Immature natural killer cell (primary cell): ENCODE measurements around the gene GRIK4. TPM values are rescaled to one million over a fixed set of nuclear protein-coding genes. Genes with fewer than 3 reads are reported as not detected.

ENCODE experiments used
- DNase-seq, 3 donors: peaks; one replicate each; pipeline ENCODE4 v3.0.0; 2022; ENCODE audit warnings: mixed read lengths in 1 of 3
- H3K27ac Mint-ChIP-seq, 6 donors: one replicate each; pipeline ENCODE4 v1.8.0; 2020; ENCODE audit warnings: mixed read lengths in 6 of 6, mild to moderate bottlenecking in 5 of 6, inconsistent platforms in 4 of 6, moderate library complexity in 3 of 6
- H3K27me3 Mint-ChIP-seq, 3 donors: one replicate each; pipeline ENCODE4 v1.8.0; 2020 to 2021; ENCODE audit warnings: low read depth in 3 of 3, mild to moderate bottlenecking in 3 of 3, mixed read lengths in 3 of 3, moderate library complexity in 3 of 3, inconsistent platforms in 1 of 3
- H3K36me3 Mint-ChIP-seq, 3 donors: one replicate each; pipeline ENCODE4 v1.8.0; 2020; ENCODE audit warnings: mixed read lengths in 3 of 3, inconsistent platforms in 2 of 3, mild to moderate bottlenecking in 2 of 3
- H3K4me1 Mint-ChIP-seq, 2 donors: one replicate each; pipeline ENCODE4 v1.8.0; 2020; ENCODE audit warnings: inconsistent platforms in 2 of 2, mild to moderate bottlenecking in 2 of 2, mixed read lengths in 2 of 2, moderate library complexity in 1 of 2
- H3K4me3 Mint-ChIP-seq, 5 donors: one replicate each; pipeline ENCODE4 v1.8.0; 2020; ENCODE audit warnings: mild to moderate bottlenecking in 5 of 5, mixed read lengths in 5 of 5, inconsistent platforms in 3 of 5, moderate library complexity in 3 of 5
- H3K9me3 Mint-ChIP-seq, 6 donors: one replicate each; pipeline ENCODE4 v1.8.0; 2020; ENCODE audit warnings: mild to moderate bottlenecking in 6 of 6, mixed read lengths in 6 of 6, inconsistent platforms in 4 of 6, moderate library complexity in 3 of 6
- polyA plus RNA-seq, 3 donors: library from polyadenylated mRNA; unstranded; fragments of 300-500 nt; fragmentation: Illumina TruSeq; gene quantifications; one replicate each; pipeline ENCODE4 v1.2.3, GENCODE V29; 2021

GRIK4 gene
- polyA plus RNA-seq, 3 donors from 2014 or later: 0.85 to 3.6 (median 2.0) TPM

DNA sequence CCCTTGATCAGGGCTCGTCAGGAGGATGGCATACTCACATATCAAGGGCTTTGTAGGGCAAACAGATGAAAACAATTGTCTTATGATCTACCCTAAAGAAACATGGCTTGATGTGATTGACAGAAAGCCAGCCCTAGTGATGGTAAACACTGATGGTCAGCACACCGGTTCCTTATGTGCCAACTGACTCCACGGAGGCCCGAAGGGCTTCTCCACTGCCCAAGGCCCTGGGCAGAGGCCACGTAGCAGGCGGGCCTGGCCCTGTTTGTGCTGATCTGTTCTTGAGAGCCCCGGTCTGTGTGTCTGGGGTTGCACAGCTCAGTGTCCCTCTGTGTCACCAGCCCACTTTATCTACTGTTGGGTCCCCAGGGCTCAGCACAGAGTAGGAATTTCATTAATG, 115.2 kb downstream of the GRIK4 start:
- Mint-ChIP-seq H3K27me3 (peaks cover 0 to 5% (median 0%) of the 10 kb centered on the region in 3 donors), H3K9me3 (no peaks in the 10 kb centered on the region), H3K27ac (no peak overlapping the region), H3K36me3 (no peaks in the 10 kb centered on the region), H3K4me3 (no peak overlapping the region), H3K4me1 (peaks cover 18 to 35% of the 10 kb centered on the region in 2 donors)
- no peak for DNase-seq

DNA sequence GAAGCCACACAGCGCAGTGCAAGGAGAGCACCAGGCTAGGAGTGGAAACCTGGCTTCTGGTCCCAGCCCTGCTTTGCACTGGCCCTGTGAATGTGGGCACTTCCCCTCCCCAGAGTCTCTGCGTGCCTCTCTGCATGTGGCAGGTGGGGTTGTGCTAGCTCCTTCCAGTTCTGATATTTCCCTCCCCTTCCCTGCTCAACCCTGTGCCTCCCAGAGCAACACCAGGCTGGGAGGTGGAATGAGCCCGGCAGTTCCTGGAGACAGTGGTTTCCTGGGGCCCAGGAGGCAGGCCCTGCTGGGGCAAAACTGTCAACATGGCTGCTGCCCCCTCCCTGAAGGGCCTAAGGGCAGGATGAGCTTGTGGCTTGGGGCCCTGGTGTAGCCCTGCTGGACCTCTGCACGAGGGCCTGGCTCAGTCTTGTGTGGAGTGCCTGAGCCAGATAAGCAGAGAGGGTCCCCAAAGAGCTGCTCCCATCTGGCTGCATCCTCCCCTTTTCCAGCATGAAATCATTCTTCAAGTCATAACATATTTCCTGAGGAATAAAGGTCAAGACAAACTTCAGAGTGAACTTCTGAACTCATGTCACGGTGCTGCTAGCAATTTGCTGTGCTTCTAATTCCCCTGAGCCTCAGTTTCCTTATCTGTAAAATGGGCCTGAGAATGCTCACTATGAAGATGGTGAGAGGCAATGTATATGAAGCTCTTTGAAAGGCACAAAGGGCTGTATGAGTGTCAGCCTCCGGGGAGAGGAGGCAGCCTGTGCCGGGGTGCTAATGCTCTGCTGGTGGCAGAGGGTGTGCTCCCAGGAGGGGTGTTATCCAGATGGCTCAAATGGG, 116.0 kb downstream of the GRIK4 start:
- H3K27ac Mint-ChIP-seq: peak overlapping the region in 2 of 6 donors; percentile 36 to 50
- peaks cover 0 to 5% (median 3%) of the 10 kb centered on the region in 3 donors for H3K27me3 Mint-ChIP-seq
- no peaks in the 10 kb centered on the region for H3K36me3 Mint-ChIP-seq
- DNase-seq: no peak
- H3K4me1 Mint-ChIP-seq: peaks cover 12 to 28% of the 10 kb centered on the region in 2 donors
- no peaks in the 10 kb centered on the region for H3K9me3 Mint-ChIP-seq
- no peak overlapping the region for H3K4me3 Mint-ChIP-seq

DNA sequence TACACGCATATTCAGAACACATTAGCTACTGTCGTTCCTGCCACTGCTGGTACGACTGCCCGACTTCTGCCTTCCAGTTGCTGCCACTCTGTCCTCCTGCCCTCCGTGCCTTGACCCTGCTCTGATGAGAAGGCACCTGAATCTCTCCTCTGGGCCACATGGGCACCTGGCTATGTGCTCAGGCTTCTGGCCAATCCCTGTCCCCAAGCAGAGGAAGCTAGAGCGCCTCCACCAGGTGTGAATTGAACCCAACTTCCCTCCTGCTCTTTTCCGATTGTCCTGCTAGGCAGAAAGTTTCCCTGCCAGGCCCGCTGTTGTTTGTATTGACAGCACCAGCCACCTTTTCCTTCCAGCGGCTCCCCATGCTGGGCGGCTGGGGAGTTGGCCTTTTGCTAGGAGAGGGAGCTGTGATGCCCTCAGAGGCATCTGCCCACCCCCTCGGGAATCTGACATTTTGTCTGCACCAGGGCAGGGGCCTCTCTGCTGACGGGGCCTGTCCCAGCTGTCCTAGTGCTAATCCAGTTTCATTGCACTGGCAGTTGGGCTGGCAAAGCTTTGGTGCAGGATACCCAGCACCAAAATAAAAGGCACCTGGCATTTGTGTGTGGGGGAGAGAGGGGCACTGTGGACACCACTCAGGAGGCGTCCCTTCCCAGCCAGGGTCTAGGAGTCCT, 118.0 kb downstream of the GRIK4 start:
- peak overlapping the region in 1 of 6 donors; percentile 65 for H3K27ac Mint-ChIP-seq
- H3K36me3 Mint-ChIP-seq: no peaks in the 10 kb centered on the region
- H3K9me3 Mint-ChIP-seq: no peaks in the 10 kb centered on the region
- H3K4me1 Mint-ChIP-seq: peaks cover 6 to 26% of the 10 kb centered on the region in 2 donors
- DNase-seq: no peak
- H3K27me3 Mint-ChIP-seq: peaks cover 0 to 4% (median 2%) of the 10 kb centered on the region in 3 donors
- H3K4me3 Mint-ChIP-seq: no peak overlapping the region

DNA sequence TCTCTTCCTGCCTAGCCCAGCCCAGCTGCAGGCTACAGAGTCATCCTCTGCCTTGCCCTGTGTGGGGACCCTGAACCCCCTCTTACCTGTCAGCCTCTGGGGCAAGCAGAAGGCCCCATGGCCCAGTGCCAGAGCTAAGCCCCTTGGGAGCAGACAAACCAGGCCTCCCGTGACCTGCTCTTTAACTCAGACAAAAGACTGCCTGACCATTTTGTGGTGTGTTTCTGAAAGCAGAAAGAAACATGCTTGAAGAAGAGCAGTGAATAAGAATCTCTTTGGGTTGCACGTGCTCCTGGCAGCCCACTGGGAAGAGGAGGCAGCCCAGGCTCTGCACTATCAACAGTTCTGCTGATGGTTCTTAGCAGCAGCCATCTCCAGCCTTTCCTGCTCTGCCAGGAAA, 118.6 kb downstream of the GRIK4 start:
- Mint-ChIP-seq H3K4me3 (no peak overlapping the region), H3K36me3 (no peaks in the 10 kb centered on the region), H3K27ac (no peak overlapping the region), H3K4me1 (peaks cover 6 to 26% of the 10 kb centered on the region in 2 donors), H3K27me3 (peaks cover 0 to 4% (median 2%) of the 10 kb centered on the region in 3 donors), H3K9me3 (no peaks in the 10 kb centered on the region)
- DNase-seq: no peak

DNA sequence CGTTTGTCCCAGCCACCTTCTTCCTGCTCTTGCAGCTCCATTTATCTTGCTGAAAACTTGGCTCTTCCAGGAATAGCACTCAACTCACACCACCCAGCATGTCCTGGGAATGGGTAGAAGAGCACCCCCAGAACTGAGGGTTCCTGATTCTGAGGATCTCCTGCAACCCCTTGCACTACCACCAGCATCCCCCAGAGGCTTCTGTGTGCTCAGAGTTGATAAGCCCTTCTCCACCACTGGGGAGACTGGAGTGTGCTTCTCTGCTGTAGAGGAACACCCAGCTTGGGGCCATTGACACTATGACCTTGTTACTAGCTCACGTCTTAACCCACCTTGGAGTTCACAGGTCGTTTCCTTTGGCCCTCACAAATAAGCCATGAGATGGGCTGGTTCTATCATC, 121.0 kb downstream of the GRIK4 start:
- Mint-ChIP-seq H3K36me3 (no peaks in the 10 kb centered on the region), H3K27ac (no peak overlapping the region), H3K27me3 (peaks cover 0 to 10% (median 2%) of the 10 kb centered on the region in 3 donors), H3K9me3 (no peaks in the 10 kb centered on the region), H3K4me1 (peaks cover 6 to 22% of the 10 kb centered on the region in 2 donors), H3K4me3 (no peak overlapping the region)
- DNase-seq: no peak

DNA sequence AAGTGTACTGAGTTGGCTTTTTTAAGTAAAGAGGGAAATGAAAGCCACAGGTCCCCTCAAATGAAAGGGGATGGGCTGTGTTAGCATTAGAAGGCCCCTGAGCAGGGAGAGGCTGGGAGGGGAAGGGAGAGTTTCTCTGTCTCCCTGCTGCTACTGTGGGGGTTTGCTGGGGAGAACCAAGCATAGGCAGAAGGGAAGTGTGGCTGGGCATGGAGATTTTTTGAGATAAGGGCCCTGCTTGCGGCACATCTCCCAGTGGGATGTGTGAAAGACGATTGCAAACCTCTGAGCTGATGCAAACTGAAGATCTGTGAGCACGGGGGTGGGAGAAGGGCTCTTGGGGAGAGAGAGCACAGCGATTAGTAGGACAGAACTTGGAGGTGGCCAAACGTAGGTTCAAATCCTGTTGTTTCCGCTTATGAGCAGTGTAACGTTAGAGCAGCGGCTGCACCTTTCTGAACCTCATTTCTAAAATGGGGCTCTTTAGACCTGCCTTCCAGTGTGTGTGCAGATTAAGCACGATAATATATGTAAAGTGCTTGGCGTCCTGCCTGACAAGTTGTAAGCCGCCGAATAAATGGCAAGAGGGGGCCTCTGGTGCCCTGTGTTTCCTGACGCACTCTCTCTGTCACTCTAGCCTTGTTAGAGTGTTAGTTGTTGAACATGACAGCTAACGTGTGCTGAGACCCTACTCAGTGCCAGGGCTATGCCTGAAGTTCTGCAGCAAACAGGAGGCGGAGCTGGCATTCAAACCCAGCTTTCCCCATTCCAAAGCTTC, 122.3 kb downstream of the GRIK4 start:
- Mint-ChIP-seq H3K36me3 (no peaks in the 10 kb centered on the region), H3K27ac (peak overlapping the region in 1 of 6 donors; percentile 25), H3K27me3 (peaks cover 0 to 12% (median 2%) of the 10 kb centered on the region in 3 donors), H3K4me1 (peaks cover 2 to 16% of the 10 kb centered on the region in 2 donors), H3K9me3 (no peaks in the 10 kb centered on the region), H3K4me3 (no peak overlapping the region)
- DNase-seq: no peak

DNA sequence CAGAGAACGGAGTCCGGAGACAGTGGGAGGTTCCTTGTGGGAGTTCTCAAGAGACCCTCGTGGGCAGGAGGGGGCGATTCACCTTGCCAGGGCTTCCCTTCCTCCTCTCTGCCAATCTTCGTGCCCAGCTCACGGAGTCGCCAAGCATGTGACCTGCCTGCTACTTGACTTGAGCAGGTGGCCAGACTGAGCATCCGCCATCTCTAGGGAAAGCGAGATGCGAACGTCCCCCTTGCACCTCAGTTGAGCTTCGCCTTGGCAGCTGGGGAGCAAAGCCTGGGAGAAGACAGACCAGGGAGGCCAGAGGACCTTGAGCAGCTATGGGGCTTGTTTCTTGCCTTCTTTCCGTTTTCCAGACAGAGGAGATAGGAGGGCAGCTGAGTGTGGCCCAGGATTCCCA, 123.2 kb downstream of the GRIK4 start:
- Mint-ChIP-seq H3K4me1 (peaks cover 0 to 10% of the 10 kb centered on the region in 2 donors), H3K9me3 (no peaks in the 10 kb centered on the region), H3K4me3 (no peak overlapping the region), H3K27me3 (peaks cover 0 to 12% (median 3%) of the 10 kb centered on the region in 3 donors), H3K27ac (no peak overlapping the region), H3K36me3 (no peaks in the 10 kb centered on the region)
- no peak for DNase-seq

DNA sequence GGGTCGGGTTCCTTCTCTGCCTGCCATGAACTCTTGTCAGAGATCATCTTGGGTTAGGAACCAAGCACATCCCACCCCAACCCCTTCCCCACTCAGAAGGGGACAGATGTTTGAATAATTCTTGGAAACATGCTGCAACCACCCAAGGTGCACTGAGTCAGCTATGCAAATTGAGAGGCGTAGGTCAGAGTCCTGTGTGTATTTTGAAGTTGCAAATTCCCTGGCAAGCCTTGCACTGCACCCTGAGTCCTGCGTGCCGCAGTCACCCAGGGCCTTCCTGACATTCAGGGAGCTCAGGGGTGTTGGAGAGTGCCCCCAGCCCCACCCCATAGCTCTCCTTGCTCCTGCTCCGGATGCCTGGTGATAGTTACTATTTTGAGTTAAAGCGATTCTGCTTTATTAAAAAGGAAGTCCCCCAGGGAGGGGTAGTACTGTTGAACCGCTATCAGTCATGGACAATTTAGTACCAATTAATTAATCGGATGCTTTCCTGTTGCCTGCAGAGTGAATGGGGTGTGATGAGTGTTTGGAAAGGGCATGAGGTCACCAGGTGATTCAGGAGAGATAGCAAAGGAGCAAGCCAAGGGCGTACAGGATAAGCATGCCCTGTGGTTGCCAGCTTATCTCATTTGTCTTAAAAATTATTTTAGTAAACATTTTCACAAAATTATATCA, 123.7 kb downstream of the GRIK4 start:
- H3K36me3 Mint-ChIP-seq: no peaks in the 10 kb centered on the region
- DNase-seq: no peak
- H3K4me1 Mint-ChIP-seq: peaks cover 0 to 10% of the 10 kb centered on the region in 2 donors
- peaks cover 0 to 12% (median 3%) of the 10 kb centered on the region in 3 donors for H3K27me3 Mint-ChIP-seq
- H3K9me3 Mint-ChIP-seq: no peaks in the 10 kb centered on the region
- no peak overlapping the region for H3K27ac Mint-ChIP-seq
- no peak overlapping the region for H3K4me3 Mint-ChIP-seq

DNA sequence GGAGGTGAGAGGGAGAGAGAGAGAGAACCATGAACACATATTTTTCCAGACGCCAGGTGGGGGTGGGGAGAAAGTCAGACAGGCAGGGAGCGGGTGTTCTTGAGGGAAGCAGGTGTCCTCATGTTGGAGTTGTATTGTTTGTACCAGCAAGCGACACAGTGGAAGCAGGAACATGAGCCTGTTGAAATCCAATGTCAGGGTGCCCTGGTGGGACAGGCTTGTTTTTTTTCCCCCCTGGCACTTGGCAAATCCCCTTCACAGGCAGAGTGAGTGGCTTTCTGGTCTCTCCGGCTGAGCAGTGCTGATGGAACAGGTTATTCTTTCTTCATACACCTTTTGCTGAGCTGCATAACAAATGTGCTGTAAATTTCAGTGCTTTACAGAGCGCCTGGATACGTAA, 125.6 kb downstream of the GRIK4 start:
- Mint-ChIP-seq H3K9me3 (no peaks in the 10 kb centered on the region), H3K4me3 (no peak overlapping the region), H3K4me1 (peaks cover 0 to 10% of the 10 kb centered on the region in 2 donors), H3K36me3 (no peaks in the 10 kb centered on the region), H3K27ac (no peak overlapping the region), H3K27me3 (peaks cover 0 to 15% (median 5%) of the 10 kb centered on the region in 3 donors)
- no peak for DNase-seq

DNA sequence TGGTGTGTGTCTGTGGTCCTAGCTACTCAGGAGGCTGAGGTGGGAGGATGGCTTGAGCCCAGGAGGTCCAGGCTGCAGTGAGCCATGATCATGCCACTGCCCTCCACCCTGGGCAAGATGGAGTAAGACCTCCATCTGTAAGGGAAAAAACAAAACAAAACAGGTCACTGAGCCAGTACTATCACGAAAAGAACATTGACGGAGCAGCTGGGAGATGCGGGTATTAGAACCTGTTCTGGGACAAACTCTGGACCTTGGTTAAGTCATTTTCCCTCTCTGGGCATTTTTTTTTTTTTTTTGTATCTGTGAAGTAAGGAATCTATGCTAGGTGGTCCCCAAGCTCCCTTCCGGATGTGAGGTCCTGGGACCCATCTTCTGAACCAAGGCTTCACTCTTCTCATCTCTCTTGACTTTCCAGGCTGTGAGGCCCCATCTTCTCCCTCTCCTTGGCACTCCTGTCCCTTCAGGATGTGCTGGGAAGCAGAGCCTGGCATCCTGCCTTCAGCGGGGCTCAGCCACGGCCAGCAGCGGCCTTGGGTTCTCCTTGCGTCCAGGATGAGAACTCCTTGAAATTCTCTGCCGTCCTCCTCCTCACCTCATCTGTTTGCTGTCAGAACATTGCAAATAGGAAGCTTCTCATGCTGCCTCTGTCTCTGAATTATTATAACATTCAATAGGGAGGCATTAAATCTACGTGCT, 130.8 kb downstream of the GRIK4 start:
- Mint-ChIP-seq H3K27ac (no peak overlapping the region), H3K27me3 (peaks cover 4 to 5% (median 5%) of the 10 kb centered on the region in 3 donors), H3K36me3 (peaks cover 0 to 3% (median 0%) of the 10 kb centered on the region in 3 donors), H3K9me3 (no peaks in the 10 kb centered on the region), H3K4me3 (no peak overlapping the region), H3K4me1 (no peaks in the 10 kb centered on the region)
- no peak for DNase-seq

DNA sequence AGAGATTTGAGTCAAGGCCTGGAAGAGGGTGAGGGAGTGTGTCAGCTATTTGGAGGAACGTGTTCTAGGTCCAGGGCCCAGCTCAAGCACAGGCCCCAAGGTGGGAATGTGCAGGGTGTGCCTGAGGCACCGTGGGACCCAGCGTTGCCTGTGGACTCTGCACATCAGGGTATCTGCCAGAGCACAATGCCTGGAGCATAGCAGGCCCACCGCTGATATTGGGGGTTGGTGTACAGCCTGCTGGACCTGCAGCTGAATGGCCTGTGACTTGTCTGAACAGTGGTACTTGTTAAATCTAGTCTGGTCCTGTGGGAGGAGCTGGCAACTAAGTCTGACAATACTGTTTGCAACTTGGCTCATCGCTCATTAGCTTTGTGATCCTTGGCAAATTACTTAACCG, 131.7 kb downstream of the GRIK4 start:
- H3K4me3 Mint-ChIP-seq: no peak overlapping the region
- peaks cover 0 to 3% (median 0%) of the 10 kb centered on the region in 3 donors for H3K36me3 Mint-ChIP-seq
- peaks cover 4 to 5% (median 5%) of the 10 kb centered on the region in 3 donors for H3K27me3 Mint-ChIP-seq
- no peaks in the 10 kb centered on the region for H3K4me1 Mint-ChIP-seq
- no peak overlapping the region for H3K27ac Mint-ChIP-seq
- DNase-seq: no peak
- no peaks in the 10 kb centered on the region for H3K9me3 Mint-ChIP-seq

DNA sequence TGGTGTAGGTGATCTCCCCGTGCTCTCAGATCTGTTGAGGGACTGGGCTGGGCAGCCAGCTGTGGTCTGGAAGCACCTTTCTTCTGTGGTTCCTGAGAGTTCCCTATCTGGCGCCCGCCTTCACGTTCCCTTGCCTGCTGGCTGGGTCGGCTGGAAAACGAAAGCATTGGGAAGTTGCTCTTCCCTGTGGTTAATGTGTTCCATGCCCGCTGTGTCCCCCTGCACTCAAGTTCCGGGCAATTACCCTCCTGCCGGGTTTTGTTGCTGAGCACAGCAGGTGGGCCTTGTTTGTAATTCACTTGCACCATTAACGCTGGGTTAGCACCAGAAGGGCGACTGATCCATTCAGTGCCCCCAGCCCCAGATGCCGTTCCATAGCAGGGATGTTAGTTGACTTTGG, 134.1 kb downstream of the GRIK4 start:
- Mint-ChIP-seq H3K27ac (no peak overlapping the region), H3K27me3 (peaks cover 3 to 5% (median 4%) of the 10 kb centered on the region in 3 donors), H3K4me1 (no peaks in the 10 kb centered on the region), H3K36me3 (peaks cover 0 to 3% (median 0%) of the 10 kb centered on the region in 3 donors), H3K9me3 (no peaks in the 10 kb centered on the region), H3K4me3 (no peak overlapping the region)
- no peak for DNase-seq

DNA sequence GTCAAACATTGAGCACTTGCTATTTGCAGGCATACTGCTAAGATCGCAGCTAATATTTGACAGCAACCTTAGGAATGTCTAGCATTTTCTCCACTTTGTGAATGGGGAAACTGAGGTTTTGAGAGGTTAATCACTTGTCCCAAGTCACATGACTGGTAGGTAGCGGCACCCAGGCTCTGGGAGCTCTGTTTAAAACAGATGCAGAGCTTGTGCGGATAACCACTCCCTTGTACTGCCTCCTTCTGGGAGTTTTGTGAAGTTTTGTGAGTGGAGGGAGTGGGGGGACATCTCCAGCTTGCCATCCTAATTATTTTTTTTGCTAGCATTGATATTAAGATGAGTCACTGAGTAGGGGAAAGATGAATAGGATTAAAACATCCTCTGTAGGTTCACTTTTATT, 134.7 kb downstream of the GRIK4 start:
- no peaks in the 10 kb centered on the region for H3K4me1 Mint-ChIP-seq
- peaks cover 0 to 3% (median 0%) of the 10 kb centered on the region in 3 donors for H3K36me3 Mint-ChIP-seq
- H3K27ac Mint-ChIP-seq: no peak overlapping the region
- no peaks in the 10 kb centered on the region for H3K9me3 Mint-ChIP-seq
- H3K27me3 Mint-ChIP-seq: peaks cover 3 to 5% (median 4%) of the 10 kb centered on the region in 3 donors
- no peak for DNase-seq
- no peak overlapping the region for H3K4me3 Mint-ChIP-seq
